Activated naive CD8-positive, alpha-beta T cell treated with anti-CD3 and anti-CD28 coated beads, Interleukin-2, amount 10 ng/mL, durations not matched to agents 7 days and 5 days (primary cell): ENCODE results near the gene VAMP8. TPM values are rescaled to one million over a fixed set of nuclear protein-coding genes. Genes with fewer than 3 reads are reported as not detected.
"Not testable (repeated sequence)": the region's sequence is repeated elsewhere in the genome, so short reads cannot be mapped to it uniquely, and the experiment has no call there.

Source experiments
- ATAC-seq: fragments of 150-1000 bp; cut with Tn5 transposase; one replicate; pipeline ENCODE4 v1.10.0; 2021; ENCODE audit warnings: low read depth, moderate library complexity
- POLR2A ChIA-PET: fragments of 350-600 bp; sonication (Branson Sonifier 250); formaldehyde crosslinking; loops from one replicate; lab custom pipeline; 2021; ENCODE audit warnings: antibody characterized with exemption; lab: Charles Lee
- DNase-seq: peaks from one replicate; pipeline ENCODE4 v3.0.0; 2021
- H3K27ac Mint-ChIP-seq: one replicate; pipeline ENCODE4 v1.8.0; 2022; ENCODE audit warnings: mild to moderate bottlenecking, mixed read lengths
- H3K27me3 Mint-ChIP-seq: one replicate; pipeline ENCODE4 v1.8.0; 2022; ENCODE audit warnings: mild to moderate bottlenecking, moderate library complexity, mixed read lengths
- H3K36me3 Mint-ChIP-seq: one replicate; pipeline ENCODE4 v1.8.0; 2021; ENCODE audit warnings: mild to moderate bottlenecking, mixed read lengths
- H3K4me1 Mint-ChIP-seq: one replicate; pipeline ENCODE4 v1.8.0; 2021; ENCODE audit warnings: mixed read lengths
- H3K4me3 Mint-ChIP-seq: one replicate; pipeline ENCODE4 v1.8.0; 2022; ENCODE audit warnings: mild to moderate bottlenecking, moderate library complexity, mixed read lengths
- H3K9me3 Mint-ChIP-seq: one replicate; pipeline ENCODE4 v1.8.0; 2021; ENCODE audit warnings: mixed read lengths
- total RNA-seq, 2 experiments: library from RNA; stranded (reverse); gene quantifications; one replicate each; pipeline ENCODE4 v1.2.3, GENCODE V29; 2021

Gene VAMP8
- total RNA-seq, 2 experiments from 2014 or later, result 128 to 135 TPM

DNA sequence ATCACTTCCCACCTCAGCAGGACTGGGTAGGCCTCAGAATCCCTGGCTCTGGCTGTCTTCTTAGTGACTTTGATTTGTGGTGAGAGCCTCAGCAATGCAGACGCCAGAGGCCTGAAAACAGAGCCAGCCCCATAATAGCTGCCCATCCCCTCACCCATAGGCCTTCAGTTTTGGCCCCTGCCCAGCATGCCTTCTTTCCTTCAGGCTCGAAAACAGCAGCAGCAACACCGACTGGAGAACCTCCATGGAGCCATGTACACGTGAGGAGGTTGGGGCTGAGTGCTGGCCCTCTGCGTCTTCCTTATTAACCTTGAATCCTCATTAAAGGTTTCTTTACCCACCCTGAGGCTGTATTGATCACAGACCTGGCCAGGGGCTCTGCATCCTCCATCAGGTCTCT lies 19.9 kb downstream of the VAMP8 start:
- DNase-seq, result no peak
- H3K36me3 Mint-ChIP-seq, result peaks cover 5% of the 10 kb centered on the region
- no peak for ATAC-seq
- H3K4me1 Mint-ChIP-seq, result peaks cover 26% of the 10 kb centered on the region
- H3K4me3 Mint-ChIP-seq, result peak overlapping the region; percentile 95
- H3K27ac Mint-ChIP-seq, result peak overlapping the region; percentile 93
- H3K27me3 Mint-ChIP-seq, result no peaks in the 10 kb centered on the region
- POLR2A ChIA-PET, result interaction anchor here (0.8 to 4.0 kb wide), 4 partner anchors 10 to 20 kb away, joined by 4 to 44 read pairs (median 23); partner anchors contain the start of genes C2orf68, VAMP5 and VAMP8
- no peaks in the 10 kb centered on the region for H3K9me3 Mint-ChIP-seq

DNA sequence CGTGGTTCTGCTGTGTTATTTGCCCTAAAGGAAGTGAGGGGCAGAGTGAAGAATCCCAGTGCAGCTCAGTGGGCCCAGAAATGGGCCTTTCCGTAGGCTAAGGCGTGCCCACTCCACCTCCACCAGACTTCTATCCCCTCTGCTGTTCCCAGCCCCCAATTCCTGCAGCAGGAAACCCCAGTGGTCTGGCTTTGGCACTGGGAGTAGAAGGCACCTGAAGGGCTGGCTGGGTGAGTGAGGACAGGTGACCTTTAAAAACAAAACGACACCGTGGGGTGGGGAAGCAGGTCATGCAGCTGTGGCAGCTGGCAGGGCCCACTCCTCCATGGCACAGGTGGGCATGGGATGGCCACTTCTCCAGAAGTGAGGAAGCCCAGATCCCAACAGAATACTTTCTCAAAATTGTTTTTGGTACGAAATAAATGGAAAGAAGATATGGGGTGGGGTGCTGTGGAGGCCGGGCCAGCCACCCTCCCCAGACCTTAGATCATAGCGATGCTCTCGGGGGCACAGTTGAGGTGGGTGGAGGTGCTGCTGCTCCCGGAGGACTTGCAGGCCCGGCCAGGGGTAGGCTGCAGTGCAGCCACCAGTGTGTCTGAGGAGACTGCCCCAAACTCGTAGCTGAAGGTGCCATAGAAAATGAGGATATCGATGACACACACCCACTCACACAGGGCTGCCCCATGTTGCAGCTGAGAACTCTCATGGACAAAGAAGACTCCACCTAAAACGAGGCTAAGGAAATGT lies 21.4 kb downstream of the VAMP8 start:
- DNase-seq (no peak), ATAC-seq (no peak)
- POLR2A ChIA-PET, result no interaction called here
- Mint-ChIP-seq H3K27me3 (no peaks in the 10 kb centered on the region), H3K4me1 (peaks cover 32% of the 10 kb centered on the region), H3K36me3 (peaks cover 6% of the 10 kb centered on the region), H3K4me3 (no peak overlapping the region), H3K9me3 (no peaks in the 10 kb centered on the region), H3K27ac (no peak overlapping the region)

DNA sequence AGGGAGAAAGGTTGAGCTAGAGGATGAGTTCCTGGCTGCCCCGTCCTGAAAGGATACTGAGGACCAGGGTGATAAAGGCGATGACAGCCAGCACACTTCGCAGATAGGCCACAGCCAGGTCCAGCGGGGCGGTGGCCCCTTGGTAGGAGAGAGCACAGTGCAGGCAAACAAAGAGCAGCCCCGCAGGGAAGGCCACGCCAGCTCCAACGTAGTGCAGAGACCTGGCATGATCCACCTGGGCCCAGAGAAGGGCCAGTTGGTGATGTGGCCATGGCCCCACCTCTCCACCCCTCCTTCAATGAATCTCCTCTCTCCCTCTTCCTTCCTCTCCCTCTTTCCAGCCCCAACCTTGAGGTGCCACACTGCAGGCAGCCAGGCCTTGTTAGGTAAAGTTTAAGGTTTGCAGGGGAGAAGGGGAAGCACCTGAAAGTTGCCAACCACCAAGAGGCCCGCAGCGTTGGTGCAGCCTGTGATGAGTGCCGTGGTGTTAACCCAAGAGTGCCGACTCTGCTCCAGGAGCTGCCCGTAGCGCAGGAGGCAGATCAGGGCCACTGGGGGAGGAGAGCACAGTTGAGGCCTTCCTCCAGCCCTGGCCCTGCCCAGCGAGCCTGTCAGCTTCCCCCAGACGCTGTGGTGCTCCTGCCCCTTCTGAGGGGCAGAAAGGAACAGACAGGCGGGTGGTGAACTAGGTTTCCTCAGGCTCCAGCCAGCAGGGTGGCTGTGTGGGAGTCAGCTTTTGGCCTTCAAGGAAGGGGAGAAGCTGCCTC lies 22.3 kb downstream of the VAMP8 start:
- Mint-ChIP-seq H3K4me1 (peaks cover 25% of the 10 kb centered on the region), H3K27ac (no peak overlapping the region), H3K9me3 (no peaks in the 10 kb centered on the region), H3K27me3 (no peaks in the 10 kb centered on the region), H3K36me3 (peaks cover 6% of the 10 kb centered on the region), H3K4me3 (no peak overlapping the region)
- DNase-seq (no peak), ATAC-seq (no peak)
- POLR2A ChIA-PET, result interaction anchor here (0.8 to 1.3 kb wide), 2 partner anchors 16 to 38 kb away, joined by 3 read pairs; partner anchors contain the start of gene GGCX

DNA sequence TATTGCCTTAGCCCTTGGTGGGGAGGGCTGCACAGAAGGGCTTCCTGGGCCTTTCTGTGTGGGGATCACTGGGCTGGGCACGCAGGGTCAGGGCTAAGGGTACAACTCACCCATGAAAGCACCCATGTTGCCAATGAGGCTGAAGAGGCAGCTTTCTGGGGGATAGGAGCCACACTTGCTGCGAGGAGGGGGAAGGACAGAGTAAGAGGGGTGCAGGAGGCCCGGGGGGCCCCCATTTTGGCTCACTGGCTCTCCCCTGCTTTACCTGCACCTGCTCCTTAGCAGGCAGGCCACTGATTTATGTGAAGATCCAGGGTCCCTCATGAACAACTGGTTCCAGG lies 22.8 kb downstream of the VAMP8 start:
- no peak overlapping the region for H3K4me3 Mint-ChIP-seq
- DNase-seq (no peak), ATAC-seq (no peak)
- no peaks in the 10 kb centered on the region for H3K27me3 Mint-ChIP-seq
- peaks cover 25% of the 10 kb centered on the region for H3K4me1 Mint-ChIP-seq
- peaks cover 6% of the 10 kb centered on the region for H3K36me3 Mint-ChIP-seq
- POLR2A ChIA-PET, result interaction anchor here (0.7 to 2.1 kb wide), 4 partner anchors 12 to 39 kb away, joined by 3 to 8 read pairs (median 4); partner anchors contain the start of genes C2orf68 and GGCX
- no peak overlapping the region for H3K27ac Mint-ChIP-seq
- H3K9me3 Mint-ChIP-seq, result no peaks in the 10 kb centered on the region

DNA sequence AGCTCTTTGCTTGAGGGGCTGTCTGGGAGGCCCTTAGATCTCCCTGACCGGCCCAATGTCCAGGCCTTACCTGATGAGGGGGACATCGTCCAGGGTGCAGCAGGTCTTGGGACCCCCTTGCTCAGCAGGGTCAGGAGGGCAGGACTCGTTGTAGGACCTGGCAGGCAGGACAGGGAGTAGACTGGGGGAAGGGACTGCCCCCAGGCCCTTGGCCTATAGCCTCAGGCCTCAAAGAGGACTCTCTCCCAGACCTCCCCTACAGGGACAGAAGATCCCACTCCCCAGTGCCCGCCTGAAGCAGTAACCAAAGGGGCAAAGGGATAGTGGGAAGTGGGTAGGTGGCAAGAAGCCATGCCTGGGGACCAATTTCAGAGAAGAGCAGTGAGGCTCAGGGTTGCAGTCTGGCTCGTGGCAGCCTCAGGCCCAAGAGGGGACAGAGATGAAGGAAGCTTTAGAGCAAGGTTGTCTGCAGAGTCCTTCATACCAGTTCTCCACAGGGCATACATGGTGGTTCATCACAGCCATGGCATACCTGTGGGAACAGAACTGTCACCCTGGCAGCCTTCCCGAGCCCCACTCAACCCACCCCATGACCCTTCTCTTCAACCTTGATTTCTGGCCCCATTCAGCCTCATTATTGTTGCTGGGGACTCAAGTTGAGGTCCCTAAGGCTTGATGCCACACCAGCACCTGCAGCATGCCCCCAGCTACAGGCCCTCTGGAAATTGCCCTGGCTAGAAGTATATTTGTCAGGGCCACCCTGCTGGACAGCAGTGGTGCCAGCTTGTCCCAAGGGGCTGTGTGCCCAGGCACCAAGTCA lies 23.8 kb downstream of the VAMP8 start:
- POLR2A ChIA-PET, result interaction anchor here (0.7 to 2.1 kb wide), 4 partner anchors 11 to 40 kb away, joined by 3 to 8 read pairs (median 4); partner anchors contain the start of genes C2orf68 and GGCX
- H3K36me3 Mint-ChIP-seq, result peaks cover 2% of the 10 kb centered on the region
- no peak for DNase-seq
- H3K27me3 Mint-ChIP-seq, result no peaks in the 10 kb centered on the region
- H3K27ac Mint-ChIP-seq, result no peak overlapping the region
- peak overlapping the region; percentile 75 for H3K4me3 Mint-ChIP-seq
- H3K9me3 Mint-ChIP-seq, result no peaks in the 10 kb centered on the region
- no peak for ATAC-seq
- peaks cover 23% of the 10 kb centered on the region for H3K4me1 Mint-ChIP-seq

DNA sequence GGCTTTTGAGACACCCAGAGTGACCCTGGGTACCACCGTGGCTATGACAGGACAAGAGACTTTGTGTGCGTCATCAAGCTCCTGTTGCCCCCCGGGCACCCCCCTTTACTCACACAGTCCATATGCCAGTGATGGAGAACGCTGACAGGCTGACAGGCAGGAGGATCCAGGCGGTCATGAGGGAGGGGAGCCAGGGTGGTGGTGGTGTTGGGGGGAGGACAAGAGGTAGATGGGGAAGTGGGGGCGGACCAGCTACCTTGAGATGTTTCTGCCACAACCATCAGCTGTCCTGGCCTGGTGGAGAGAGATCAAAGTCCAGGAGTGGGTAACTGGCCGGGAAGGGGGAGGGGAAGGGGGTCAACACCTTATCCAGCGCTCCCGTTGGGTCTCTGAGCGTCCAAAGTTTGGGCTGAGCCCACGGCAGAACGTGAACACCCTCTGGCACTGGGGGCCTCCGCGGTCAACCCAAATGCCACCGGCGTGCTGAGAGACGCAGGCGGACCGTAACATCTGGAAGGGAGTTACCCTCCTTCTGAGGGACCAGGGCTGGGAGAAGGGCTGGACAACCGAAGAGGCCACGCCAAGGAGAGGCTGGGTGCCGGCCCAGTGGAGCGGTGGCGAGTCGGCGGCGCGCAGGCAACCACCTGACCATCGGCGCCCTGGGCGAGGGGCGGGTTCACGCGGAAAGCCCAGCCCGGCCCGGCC lies 24.5 kb downstream of the VAMP8 start:
- no peak overlapping the region for H3K27ac Mint-ChIP-seq
- H3K9me3 Mint-ChIP-seq, result no peaks in the 10 kb centered on the region
- H3K4me3 Mint-ChIP-seq, result peak overlapping the region; percentile 75
- H3K36me3 Mint-ChIP-seq, result peaks cover 2% of the 10 kb centered on the region
- POLR2A ChIA-PET, result interaction anchor here (0.7 to 2.1 kb wide), 4 partner anchors 7 to 17 kb away, joined by 3 to 8 read pairs (median 4); partner anchors contain the start of gene C2orf68
- ATAC-seq (peak; percentile 5), DNase-seq (no peak)
- no peaks in the 10 kb centered on the region for H3K27me3 Mint-ChIP-seq
- H3K4me1 Mint-ChIP-seq, result peaks cover 16% of the 10 kb centered on the region

DNA sequence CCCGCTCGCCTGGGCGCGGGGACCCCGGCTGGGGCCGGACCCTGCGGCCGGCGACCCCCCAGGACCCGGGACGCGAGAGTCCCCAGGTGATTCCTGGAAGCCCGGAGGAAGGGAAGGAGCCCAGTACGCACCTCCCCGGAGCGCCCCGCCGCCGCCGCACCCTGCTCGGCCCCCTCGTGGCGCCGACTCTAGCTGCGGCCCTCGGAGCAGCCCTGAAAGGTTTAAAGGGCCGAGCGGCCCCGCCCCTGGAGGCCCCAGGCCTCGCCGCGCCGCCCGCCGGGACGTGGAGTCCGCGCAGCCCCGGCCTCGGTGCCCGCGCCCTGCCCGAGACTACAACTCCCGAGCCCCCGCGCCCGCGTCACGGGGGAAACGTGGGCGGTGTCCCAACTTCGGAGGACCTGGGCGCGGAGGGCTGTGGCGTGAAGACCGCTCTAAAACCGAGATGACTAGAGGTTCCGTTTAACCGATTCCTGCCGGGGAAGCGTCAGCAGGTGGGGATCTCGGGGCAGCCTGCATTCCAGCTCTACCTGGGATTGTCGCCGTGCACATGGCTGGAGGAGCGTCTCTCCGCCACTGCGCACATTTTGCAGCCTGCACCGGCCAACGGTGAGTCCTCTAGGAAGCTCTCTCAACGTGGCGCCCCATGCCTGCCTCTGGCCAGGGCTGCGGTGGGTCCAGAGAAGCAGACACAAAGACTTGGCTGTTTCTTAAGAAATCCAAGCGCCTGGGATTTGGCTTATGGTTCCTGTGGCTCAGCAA lies 25.3 kb downstream of the VAMP8 start, which contains the start of gene TMEM150A:
Gene TMEM150A (minus strand): TSS at position 223 of the 759 bp plus-strand sequence. CDS start 750 bp downstream, outside the sequence.
- DNase-seq, result peak; percentile 90
- Mint-ChIP-seq H3K4me1 (peaks cover 13% of the 10 kb centered on the region), H3K9me3 (no peaks in the 10 kb centered on the region), H3K27me3 (no peaks in the 10 kb centered on the region), H3K27ac (peak within 1 kb of the TSS; percentile 54), H3K36me3 (peaks cover 2% of the 10 kb centered on the region), H3K4me3 (peak within 1 kb of the TSS; percentile 90)
- ATAC-seq, result peak; percentile 98
- POLR2A ChIA-PET, result interaction anchor here (0.5 to 2.1 kb wide), 7 partner anchors 8 to 284 kb away, joined by 3 to 8 read pairs (median 4); partner anchors contain the start of genes C2orf68, MAT2A and USP39

DNA sequence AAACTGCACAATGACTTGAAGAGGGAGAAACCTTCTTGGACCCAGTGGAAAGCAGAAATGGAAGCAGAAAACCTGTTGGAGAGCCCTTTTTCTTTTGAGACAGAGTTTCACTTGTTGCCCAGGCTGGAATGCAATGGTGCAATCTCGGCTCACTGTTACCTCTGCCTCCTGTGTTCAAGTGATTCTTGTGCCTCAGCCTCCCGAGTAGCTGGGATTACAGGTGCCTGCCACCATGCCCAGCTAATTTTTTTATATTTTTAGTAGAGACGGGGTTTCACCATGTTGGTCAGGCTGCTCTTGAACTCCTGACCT lies 26.7 kb downstream of the VAMP8 start:
- not testable (repeated sequence) for ATAC-seq, H3K27ac Mint-ChIP-seq, DNase-seq, H3K36me3 Mint-ChIP-seq, H3K9me3 Mint-ChIP-seq, H3K27me3 Mint-ChIP-seq
- POLR2A ChIA-PET, result interaction anchor here (0.8 to 2.0 kb wide), 2 partner anchors 9 to 12 kb away, joined by 4 to 8 read pairs; partner anchors contain the start of genes RNF181 and USP39
- Mint-ChIP-seq H3K4me1 (peaks cover 13% of the 10 kb centered on the region), H3K4me3 (peak overlapping the region; percentile 90)

DNA sequence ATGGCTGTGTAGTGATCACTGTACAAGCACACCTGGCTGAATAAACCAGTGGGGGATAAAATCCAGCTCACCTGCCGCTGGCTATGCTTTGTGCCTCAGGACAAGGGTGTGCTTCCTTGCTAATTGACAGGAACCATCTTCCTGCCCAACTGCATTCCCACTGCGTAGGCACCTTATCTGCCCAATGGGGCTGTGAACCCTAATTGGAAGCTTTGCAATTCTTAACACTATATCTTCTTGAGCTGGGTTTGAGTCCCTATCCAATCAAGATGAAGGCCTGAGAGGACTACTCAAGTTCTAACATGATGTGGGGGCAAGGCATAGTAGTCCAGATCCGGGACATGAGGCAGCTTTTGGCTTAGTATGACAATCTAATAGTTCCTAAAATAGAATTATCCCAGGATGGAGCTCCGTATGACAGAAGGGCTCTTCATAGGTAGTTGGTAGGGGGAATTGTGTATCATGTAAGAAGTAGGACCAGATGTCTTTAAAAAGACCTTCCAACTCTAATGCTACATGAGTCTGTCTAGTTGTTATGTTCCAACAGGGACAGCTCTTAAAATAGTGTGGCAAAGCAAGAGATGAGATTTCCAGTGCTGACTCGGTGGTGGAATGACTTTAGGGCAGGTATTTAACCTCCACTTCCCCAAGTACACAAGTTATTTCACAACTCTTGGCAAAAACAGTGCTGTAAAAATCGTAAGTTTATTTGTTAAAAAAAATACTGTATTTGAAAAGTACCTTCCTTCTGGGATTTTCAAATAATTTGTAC lies 27.4 kb downstream of the VAMP8 start:
- no peak for ATAC-seq
- POLR2A ChIA-PET, result interaction anchor here (0.8 to 2.0 kb wide), 3 partner anchors 10 to 66 kb away, joined by 3 to 8 read pairs (median 4); partner anchors contain the start of genes MAT2A, RNF181 and USP39
- H3K4me3 Mint-ChIP-seq, result no peak overlapping the region
- no peaks in the 10 kb centered on the region for H3K9me3 Mint-ChIP-seq
- H3K27me3 Mint-ChIP-seq, result no peaks in the 10 kb centered on the region
- peaks cover 6% of the 10 kb centered on the region for H3K36me3 Mint-ChIP-seq
- no peak overlapping the region for H3K27ac Mint-ChIP-seq
- no peak for DNase-seq
- peaks cover 13% of the 10 kb centered on the region for H3K4me1 Mint-ChIP-seq

DNA sequence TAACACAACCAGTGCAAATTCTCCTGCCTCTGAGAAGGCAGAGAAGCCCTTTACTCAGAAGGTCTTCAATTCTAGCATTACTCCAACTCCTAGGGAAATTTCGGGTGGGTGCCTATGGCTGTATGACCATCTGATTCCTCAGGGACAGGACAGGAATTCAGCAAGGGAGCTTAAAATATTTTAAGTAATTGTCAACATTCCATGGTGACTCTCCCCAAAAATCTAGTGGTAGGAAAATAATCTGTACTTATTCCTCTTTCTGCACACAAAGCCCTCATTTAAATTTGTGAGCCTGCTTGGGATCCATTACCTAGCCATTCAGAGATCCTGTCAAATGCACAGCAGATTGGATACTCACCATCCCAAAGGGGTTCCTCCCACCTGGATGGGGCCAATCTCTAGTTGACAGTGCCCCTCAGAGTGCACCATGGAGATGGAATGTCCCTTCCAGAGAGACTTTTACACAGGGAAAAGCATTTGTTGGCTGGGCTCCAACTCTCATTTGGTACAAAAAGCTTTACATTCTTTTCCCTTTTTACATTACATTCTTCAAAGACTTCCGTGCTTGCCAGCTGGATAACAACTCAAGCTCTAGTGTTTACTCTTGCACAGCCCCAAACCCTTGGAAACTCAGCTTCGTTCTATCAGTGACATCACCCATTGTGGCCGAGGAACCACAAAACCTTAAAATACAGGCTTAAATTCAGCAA lies 28.2 kb downstream of the VAMP8 start:
- Mint-ChIP-seq H3K27me3 (no peaks in the 10 kb centered on the region), H3K27ac (no peak overlapping the region), H3K9me3 (no peaks in the 10 kb centered on the region), H3K36me3 (peaks cover 9% of the 10 kb centered on the region), H3K4me3 (no peak overlapping the region), H3K4me1 (peaks cover 19% of the 10 kb centered on the region)
- POLR2A ChIA-PET, result interaction anchor here (1.2 to 1.4 kb wide), 2 partner anchors 11 to 67 kb away, joined by 3 to 6 read pairs; partner anchors contain the start of gene MAT2A
- no peak for DNase-seq
- ATAC-seq, result no peak

DNA sequence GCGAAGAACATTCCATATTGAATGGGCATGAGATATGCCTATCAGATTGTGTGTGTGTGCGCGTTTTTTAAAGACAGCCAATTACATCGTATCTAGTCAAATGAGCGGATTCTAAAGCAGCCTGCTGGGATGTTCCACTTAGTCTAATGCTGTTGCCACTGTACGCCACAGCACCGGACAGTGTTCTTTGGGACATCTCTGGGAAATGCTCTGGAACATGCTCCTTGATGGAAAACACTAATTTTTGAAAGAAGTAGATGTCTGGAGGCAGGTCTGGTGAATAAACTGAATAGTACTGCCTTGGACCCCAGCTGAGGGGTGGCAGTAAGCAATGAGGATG lies 28.7 kb downstream of the VAMP8 start:
- peaks cover 19% of the 10 kb centered on the region for H3K4me1 Mint-ChIP-seq
- no peak overlapping the region for H3K27ac Mint-ChIP-seq

More for the DNA sequence above, 28.7 kb downstream of the VAMP8 start:
- H3K27me3 Mint-ChIP-seq, result no peaks in the 10 kb centered on the region
- ATAC-seq, result no peak
- H3K36me3 Mint-ChIP-seq, result peaks cover 9% of the 10 kb centered on the region
- POLR2A ChIA-PET, result interaction anchor here (1.2 kb wide), 1 partner anchor 11 kb away, joined by 6 read pairs; no protein-coding TSS in a partner anchor
- DNase-seq, result no peak
- no peak overlapping the region for H3K4me3 Mint-ChIP-seq
- no peaks in the 10 kb centered on the region for H3K9me3 Mint-ChIP-seq
